Hepatocyte (in vitro differentiated cells): ENCODE results near the gene SPIN2A. TPM values are rescaled to one million over a fixed set of nuclear protein-coding genes. Genes with fewer than 3 reads are reported as not detected.
"Not testable (repeated sequence)": the region's sequence is repeated elsewhere in the genome, so short reads cannot be mapped to it uniquely, and the experiment has no call there.

Source experiments
- DNase-seq: peaks from one replicate; pipeline ENCODE4 v3.0.0-alpha.2; 2016; ENCODE audit warnings: low spot score
- H2AFZ ChIP-seq: fragments of 200-600 bp; sonication (generic); 2 replicates; pipeline ENCODE4 v1.6.0; 2016; ENCODE audit warnings: antibody characterized with exemption, mild to moderate bottlenecking
- H3K27ac ChIP-seq: fragments of 200-600 bp; sonication (generic); 2 replicates; pipeline ENCODE4 v1.5.1; 2016; ENCODE audit warnings: mild to moderate bottlenecking
- H3K27me3 ChIP-seq: fragments of 200-600 bp; sonication (generic); 2 replicates; pipeline ENCODE4 v1.6.1; 2016
- H3K36me3 ChIP-seq: fragments of 200-600 bp; sonication (generic); replicated peaks from 2 replicates; pipeline ENCODE4 v1.5.1; 2016; ENCODE audit warnings: low read depth; ENCODE audit not compliant: insufficient read depth
- H3K4me1 ChIP-seq: fragments of 200-600 bp; sonication (generic); 2 replicates; pipeline ENCODE4 v1.5.1; 2016; ENCODE audit warnings: mild to moderate bottlenecking, moderate library complexity; ENCODE audit not compliant: insufficient read depth
- H3K4me2 ChIP-seq: fragments of 200-600 bp; sonication (generic); 2 replicates; pipeline ENCODE4 v1.6.0; 2016
- H3K4me3 ChIP-seq: fragments of 200-600 bp; sonication (generic); 2 replicates; pipeline ENCODE4 v1.5.1; 2016; ENCODE audit warnings: mild to moderate bottlenecking
- H3K79me2 ChIP-seq: fragments of 200-600 bp; sonication (generic); 2 replicates; pipeline ENCODE4 v1.6.0; 2017; ENCODE audit warnings: mild to moderate bottlenecking
- H3K9me2 ChIP-seq: fragments of 200-600 bp; sonication (generic); replicated peaks from 2 replicates; pipeline ENCODE4 v1.6.0; 2017; ENCODE audit warnings: mild to moderate bottlenecking; ENCODE audit not compliant: insufficient read depth
- H3K9me3 ChIP-seq: fragments of 200-600 bp; sonication (generic); 2 replicates; pipeline ENCODE4 v1.5.1; 2016; ENCODE audit warnings: low read depth, mild to moderate bottlenecking
- H4K20me1 ChIP-seq: fragments of 200-600 bp; sonication (generic); 2 replicates; pipeline ENCODE4 v1.6.0; 2016; ENCODE audit warnings: mild to moderate bottlenecking; ENCODE audit not compliant: insufficient read depth, poor library complexity, severe bottlenecking
- EZH2 ChIP-seq: fragments of 200-600 bp; sonication (generic); IDR thresholded peaks from 2 replicates; pipeline ENCODE4 v1.6.1; 2016; ENCODE audit warnings: antibody characterized with exemption, mild to moderate bottlenecking, borderline replicate concordance
- EZH2phosphoT487 ChIP-seq: fragments of 200-600 bp; sonication (generic); IDR thresholded peaks from one replicate; pipeline ENCODE4 v1.6.1; 2018; ENCODE audit warnings: antibody characterized with exemption, mild to moderate bottlenecking, low read depth, moderate library complexity; ENCODE audit not compliant: unreplicated experiment, severe bottlenecking
- WGBS: methylation state at CpG from one replicate; pipeline ENCODE4 v1.1.6; 2016; ENCODE audit warnings: low lambda C conversion rate; ENCODE audit errors: missing lambda C conversion rate; 5-methylcytosine and 5-hydroxymethylcytosine counted together
- polyA plus RNA-seq: library from polyadenylated mRNA; unstranded; fragments of >200 nt; fragmentation: Nextera tagmentation; extraction: Ambion mirVana; gene quantifications from 2 replicates; pipeline ENCODE4 v1.2.1, GENCODE V29; 2016
- total RNA-seq: library from RNA; depleted of rRNA; stranded (reverse); fragments of >200 nt; gene quantifications from 2 replicates; pipeline ENCODE4 v1.2.3, GENCODE V29; 2014
- TF ChIP-seq, protein P1 (sequence below): fragments of 200-600 bp; sonication (generic); IDR thresholded peaks from 2 replicates; pipeline ENCODE4 v1.5.1; 2016; ENCODE audit warnings: antibody characterized with exemption, mild to moderate bottlenecking; ENCODE audit not compliant: poor library complexity

SPIN2A gene
- total and polyA plus RNA-seq, 2 experiments from 2014 or later: 1.0 to 1.8 TPM

DNA sequence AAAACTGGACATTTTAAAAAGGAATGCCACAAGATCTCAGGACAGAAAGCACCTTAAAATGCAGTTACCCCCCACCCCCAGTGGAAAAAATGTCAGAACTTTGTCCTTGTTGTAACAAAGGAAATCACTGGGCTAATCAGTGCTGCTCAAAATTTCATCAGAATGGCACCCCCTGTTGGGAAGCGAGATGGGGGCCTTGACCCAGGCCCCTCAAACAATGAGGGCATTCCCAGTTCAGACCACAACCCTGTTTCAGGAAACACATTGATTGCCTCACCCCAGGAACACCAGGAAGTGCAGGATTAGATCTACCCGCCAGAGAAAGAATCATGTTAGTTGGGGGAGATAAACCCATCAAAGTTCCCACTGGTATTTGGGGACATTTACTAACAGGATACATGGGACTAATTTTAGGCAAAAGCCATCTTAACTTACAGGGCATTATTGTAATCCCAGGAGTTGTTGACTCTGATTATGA is 32.2 kb downstream of the SPIN2A start:
- TF ChIP-seq EZH2: no peak
- TF ChIP-seq, protein P1, sequence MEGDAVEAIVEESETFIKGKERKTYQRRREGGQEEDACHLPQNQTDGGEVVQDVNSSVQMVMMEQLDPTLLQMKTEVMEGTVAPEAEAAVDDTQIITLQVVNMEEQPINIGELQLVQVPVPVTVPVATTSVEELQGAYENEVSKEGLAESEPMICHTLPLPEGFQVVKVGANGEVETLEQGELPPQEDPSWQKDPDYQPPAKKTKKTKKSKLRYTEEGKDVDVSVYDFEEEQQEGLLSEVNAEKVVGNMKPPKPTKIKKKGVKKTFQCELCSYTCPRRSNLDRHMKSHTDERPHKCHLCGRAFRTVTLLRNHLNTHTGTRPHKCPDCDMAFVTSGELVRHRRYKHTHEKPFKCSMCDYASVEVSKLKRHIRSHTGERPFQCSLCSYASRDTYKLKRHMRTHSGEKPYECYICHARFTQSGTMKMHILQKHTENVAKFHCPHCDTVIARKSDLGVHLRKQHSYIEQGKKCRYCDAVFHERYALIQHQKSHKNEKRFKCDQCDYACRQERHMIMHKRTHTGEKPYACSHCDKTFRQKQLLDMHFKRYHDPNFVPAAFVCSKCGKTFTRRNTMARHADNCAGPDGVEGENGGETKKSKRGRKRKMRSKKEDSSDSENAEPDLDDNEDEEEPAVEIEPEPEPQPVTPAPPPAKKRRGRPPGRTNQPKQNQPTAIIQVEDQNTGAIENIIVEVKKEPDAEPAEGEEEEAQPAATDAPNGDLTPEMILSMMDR: no peak
- no peak for TF ChIP-seq EZH2phosphoT487
- no peaks in the 10 kb centered on the region for H3K27me3 ChIP-seq
- H4K20me1 ChIP-seq: no peaks in the 10 kb centered on the region
- H3K4me1 ChIP-seq: no peaks in the 10 kb centered on the region
- H3K4me3 ChIP-seq: no peak overlapping the region
- H3K79me2 ChIP-seq: no peaks in the 10 kb centered on the region
- H3K9me2 ChIP-seq: no peaks in the 10 kb centered on the region
- H3K9me3 ChIP-seq: no peaks in the 10 kb centered on the region
- WGBS: 51% methylated on average over 2 of the region's 2 CpGs
- H2AFZ ChIP-seq: no peak overlapping the region
- no peaks in the 10 kb centered on the region for H3K36me3 ChIP-seq
- DNase-seq: no peak
- no peak overlapping the region for H3K27ac ChIP-seq
- no peak overlapping the region for H3K4me2 ChIP-seq

DNA sequence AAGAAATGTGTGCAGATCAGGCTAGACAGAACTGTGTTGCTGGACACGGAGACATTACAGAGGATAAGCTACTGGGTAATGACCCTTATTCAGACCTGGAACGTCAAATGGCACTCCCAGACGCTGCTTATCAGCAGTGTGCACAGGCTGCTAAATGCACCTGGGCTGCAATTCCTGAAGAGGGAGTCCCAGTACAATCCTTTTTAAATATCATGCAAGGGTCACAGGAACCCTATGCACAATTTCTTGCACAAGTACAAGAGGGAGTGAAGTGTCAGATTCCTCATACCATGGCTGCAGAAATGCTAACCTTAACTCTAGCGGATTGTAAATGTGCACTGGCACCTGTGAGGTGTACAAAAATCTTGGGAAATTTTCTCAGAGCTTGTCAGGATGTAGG is 32.8 kb downstream of the SPIN2A start:
- Histone ChIP-seq H3K4me3 (no peak overlapping the region), H3K36me3 (no peaks in the 10 kb centered on the region), H3K27me3 (no peaks in the 10 kb centered on the region), H4K20me1 (no peaks in the 10 kb centered on the region), H3K27ac (no peak overlapping the region), H3K9me2 (no peaks in the 10 kb centered on the region), H3K4me2 (no peak overlapping the region), H3K79me2 (no peaks in the 10 kb centered on the region), H3K9me3 (peaks cover 4% of the 10 kb centered on the region), H3K4me1 (no peaks in the 10 kb centered on the region), H2AFZ (no peak overlapping the region)
- no peak for DNase-seq
- WGBS: 59% methylated on average over 4 of the region's 4 CpGs
- TF ChIP-seq EZH2 (no peak), EZH2phosphoT487 (no peak)
- TF ChIP-seq, protein P1: no peak

DNA sequence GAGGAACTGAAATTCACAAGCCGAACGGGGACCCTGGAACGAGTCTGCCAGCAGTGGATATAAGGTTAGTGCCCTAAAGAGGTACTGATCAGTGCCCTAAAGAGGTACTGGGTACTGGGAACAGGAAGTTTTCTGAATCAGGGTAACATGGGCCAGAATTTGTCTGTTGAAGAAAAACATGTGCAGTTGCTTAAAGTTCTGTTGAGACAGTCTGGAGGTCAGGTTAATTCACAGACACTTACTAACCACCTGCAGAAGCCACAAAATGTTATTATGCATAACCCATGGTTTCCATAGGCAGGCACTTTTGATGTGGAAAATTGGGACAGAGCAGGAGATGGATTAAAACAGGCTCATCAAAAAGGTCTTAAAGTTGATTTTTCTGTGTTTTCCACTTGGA is 33.7 kb downstream of the SPIN2A start:
- Histone ChIP-seq H3K27ac (no peak overlapping the region), H3K4me3 (no peak overlapping the region)
- 83% methylated on average over 3 of the region's 3 CpGs for WGBS

DNA sequence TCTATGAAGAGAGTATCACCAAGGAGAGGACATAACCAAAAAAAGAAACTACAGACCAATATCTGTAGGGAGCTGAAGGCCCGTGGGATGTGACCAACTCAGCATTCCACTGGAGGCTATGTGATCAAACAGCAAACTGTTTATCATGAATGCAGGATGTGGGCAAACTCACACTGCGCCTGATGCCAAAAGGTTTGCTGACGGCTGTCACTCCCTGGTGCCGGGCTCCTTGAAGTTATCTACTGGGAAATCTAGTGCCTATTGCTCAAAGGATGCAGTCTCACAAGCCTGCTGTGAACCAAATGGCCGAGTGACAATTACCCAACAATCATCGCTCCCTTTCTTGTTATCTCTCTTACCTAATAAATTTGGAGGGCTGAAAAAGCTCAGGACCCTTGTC is 34.3 kb downstream of the SPIN2A start:
- not testable (repeated sequence) for H3K9me3 ChIP-seq, H3K27ac ChIP-seq, H3K27me3 ChIP-seq, H3K4me2 ChIP-seq, H4K20me1 ChIP-seq, H3K79me2 ChIP-seq, DNase-seq, H3K4me1 ChIP-seq, H3K4me3 ChIP-seq, H2AFZ ChIP-seq, H3K36me3 ChIP-seq, H3K9me2 ChIP-seq
- 82% methylated on average over 6 of the region's 6 CpGs for WGBS

More for the DNA sequence above, 33.7 kb downstream of the SPIN2A start:
- no peaks in the 10 kb centered on the region for H3K27me3 ChIP-seq
- DNase-seq: no peak
- no peaks in the 10 kb centered on the region for H3K9me2 ChIP-seq
- no peaks in the 10 kb centered on the region for H3K79me2 ChIP-seq
- H2AFZ ChIP-seq: no peak overlapping the region
- TF ChIP-seq EZH2 (no peak), EZH2phosphoT487 (no peak)
- TF ChIP-seq, protein P1: no peak
- no peaks in the 10 kb centered on the region for H4K20me1 ChIP-seq
- H3K36me3 ChIP-seq: no peaks in the 10 kb centered on the region
- no peaks in the 10 kb centered on the region for H3K4me1 ChIP-seq
- H3K4me2 ChIP-seq: no peak overlapping the region
- peaks cover 6% of the 10 kb centered on the region for H3K9me3 ChIP-seq

Other genes with a start within 250 kb of the SPIN2A start
- gene SPIN3, start 141.9 kb downstream of the SPIN2A start, total RNA-seq: 10.6 and 13.0 TPM in 2 replicates
- gene SPIN3, start 141.9 kb downstream of the SPIN2A start, polyA plus RNA-seq: 10.6 and 14.6 TPM in 2 replicates
- 8.0 and 9.1 TPM in 2 replicates for gene SPIN2B, start 15.8 kb downstream of the SPIN2A start, total RNA-seq
- 10.9 and 13.7 TPM in 2 replicates for gene SPIN2B, start 15.8 kb downstream of the SPIN2A start, polyA plus RNA-seq
- gene FAAH2, start 149.3 kb upstream of the SPIN2A start, total RNA-seq: 6.9 and 10.1 TPM in 2 replicates
- gene FAAH2, start 149.3 kb upstream of the SPIN2A start, polyA plus RNA-seq: 5.4 and 7.5 TPM in 2 replicates